Astrocyte (in vitro differentiated cells and primary cell): Measurements from ENCODE around the gene ADGRA1. TPM values are rescaled to one million over a fixed set of nuclear protein-coding genes. Genes with fewer than 3 reads are reported as not detected.

Source experiments
- DNase-seq: peaks from one replicate; pipeline ENCODE4 v3.0.0-alpha.2; 2010; ENCODE audit warnings: low read depth
- FAIRE-seq: peaks from 2 replicates; lab custom pipeline; 2011; peaks lifted over from hg19 to GRCh38; lab: Jason Lieb, UNC
- H2AFZ ChIP-seq: 2 replicates; pipeline ENCODE4 v1.6.0; 2012; ENCODE audit warnings: low read depth, low read length, inconsistent platforms
- H3K27ac ChIP-seq: 2 replicates; pipeline ENCODE4 v1.5.1; 2011; ENCODE audit warnings: low read depth, low read length, inconsistent platforms
- H3K27me3 ChIP-seq: 2 replicates; pipeline ENCODE4 v1.6.0; 2011; ENCODE audit warnings: low read length, inconsistent platforms; ENCODE audit not compliant: insufficient read depth
- H3K36me3 ChIP-seq: 2 replicates; pipeline ENCODE4 v1.5.1; 2011; ENCODE audit warnings: low read length, inconsistent platforms; ENCODE audit not compliant: insufficient read depth
- H3K4me1 ChIP-seq: 2 replicates; pipeline ENCODE4 v1.5.1; 2011; ENCODE audit warnings: low read length, inconsistent platforms; ENCODE audit not compliant: insufficient read depth
- H3K4me2 ChIP-seq: 2 replicates; pipeline ENCODE4 v1.6.0; 2012; ENCODE audit warnings: low read length, inconsistent platforms
- H3K4me3 ChIP-seq: 2 replicates; pipeline ENCODE4 v1.5.1; 2011; ENCODE audit warnings: low read depth, mild to moderate bottlenecking, low read length, inconsistent platforms; ENCODE audit not compliant: insufficient read depth
- H3K79me2 ChIP-seq: 2 replicates; pipeline ENCODE4 v1.6.0; 2012; ENCODE audit warnings: mild to moderate bottlenecking, low read length, inconsistent platforms; ENCODE audit not compliant: insufficient read depth
- H3K9ac ChIP-seq: 2 replicates; pipeline ENCODE4 v1.6.0; 2012; ENCODE audit warnings: mild to moderate bottlenecking, low read length, inconsistent platforms
- H3K9me3 ChIP-seq: 2 replicates; pipeline ENCODE4 v1.5.1; 2012; ENCODE audit warnings: low read depth, mild to moderate bottlenecking, low read length, inconsistent platforms; ENCODE audit not compliant: insufficient read depth
- H4K20me1 ChIP-seq: 2 replicates; pipeline ENCODE4 v1.6.0; 2012; ENCODE audit warnings: low read length, inconsistent platforms; ENCODE audit not compliant: insufficient read depth
- H3K27ac Mint-ChIP-seq: one replicate; pipeline ENCODE4 v1.8.0; 2021; ENCODE audit warnings: mild to moderate bottlenecking, mixed read lengths; ENCODE audit not compliant: unreplicated experiment
- H3K27me3 Mint-ChIP-seq: one replicate; pipeline ENCODE4 v1.8.0; 2021; ENCODE audit warnings: low read depth, mixed read lengths; ENCODE audit not compliant: unreplicated experiment
- H3K36me3 Mint-ChIP-seq: one replicate; pipeline ENCODE4 v1.8.0; 2021; ENCODE audit warnings: low read depth, mixed read lengths; ENCODE audit not compliant: unreplicated experiment
- H3K4me1 Mint-ChIP-seq: one replicate; pipeline ENCODE4 v1.8.0; 2021; ENCODE audit warnings: low read depth, mixed read lengths; ENCODE audit not compliant: unreplicated experiment
- H3K4me3 Mint-ChIP-seq: one replicate; pipeline ENCODE4 v1.8.0; 2021; ENCODE audit warnings: mild to moderate bottlenecking, moderate library complexity, mixed read lengths; ENCODE audit not compliant: unreplicated experiment
- H3K9me3 Mint-ChIP-seq: one replicate; pipeline ENCODE4 v1.8.0; 2021; ENCODE audit warnings: mild to moderate bottlenecking, mixed read lengths; ENCODE audit not compliant: unreplicated experiment
- EZH2 ChIP-seq: IDR thresholded peaks from 2 replicates; pipeline ENCODE4 v1.6.1; 2012; ENCODE audit warnings: mild to moderate bottlenecking, low read length, inconsistent platforms; ENCODE audit not compliant: insufficient read depth
- total RNA-seq: library from RNA; stranded (reverse); gene quantifications from 2 replicates; pipeline ENCODE4 v1.2.1, GENCODE V29; 2021
- TF ChIP-seq, protein P1 (sequence below): IDR thresholded peaks from 2 replicates; pipeline ENCODE4 v1.5.1; 2011; ENCODE audit warnings: low read depth, mild to moderate bottlenecking, inconsistent platforms, low read length, moderate library complexity; ENCODE audit not compliant: insufficient read depth

ADGRA1 gene
- total RNA-seq, 1 donor from 2014 or later = not detected

- no peaks in the 10 kb centered on the region for H3K4me1 Mint-ChIP-seq
- H3K4me1 ChIP-seq = no peaks in the 10 kb centered on the region
- H3K9ac ChIP-seq = no peak overlapping the region
- H3K79me2 ChIP-seq = no peaks in the 10 kb centered on the region
- no peaks in the 10 kb centered on the region for H3K36me3 Mint-ChIP-seq
- TF ChIP-seq, protein P1, sequence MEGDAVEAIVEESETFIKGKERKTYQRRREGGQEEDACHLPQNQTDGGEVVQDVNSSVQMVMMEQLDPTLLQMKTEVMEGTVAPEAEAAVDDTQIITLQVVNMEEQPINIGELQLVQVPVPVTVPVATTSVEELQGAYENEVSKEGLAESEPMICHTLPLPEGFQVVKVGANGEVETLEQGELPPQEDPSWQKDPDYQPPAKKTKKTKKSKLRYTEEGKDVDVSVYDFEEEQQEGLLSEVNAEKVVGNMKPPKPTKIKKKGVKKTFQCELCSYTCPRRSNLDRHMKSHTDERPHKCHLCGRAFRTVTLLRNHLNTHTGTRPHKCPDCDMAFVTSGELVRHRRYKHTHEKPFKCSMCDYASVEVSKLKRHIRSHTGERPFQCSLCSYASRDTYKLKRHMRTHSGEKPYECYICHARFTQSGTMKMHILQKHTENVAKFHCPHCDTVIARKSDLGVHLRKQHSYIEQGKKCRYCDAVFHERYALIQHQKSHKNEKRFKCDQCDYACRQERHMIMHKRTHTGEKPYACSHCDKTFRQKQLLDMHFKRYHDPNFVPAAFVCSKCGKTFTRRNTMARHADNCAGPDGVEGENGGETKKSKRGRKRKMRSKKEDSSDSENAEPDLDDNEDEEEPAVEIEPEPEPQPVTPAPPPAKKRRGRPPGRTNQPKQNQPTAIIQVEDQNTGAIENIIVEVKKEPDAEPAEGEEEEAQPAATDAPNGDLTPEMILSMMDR = no peak
- no peak for TF ChIP-seq EZH2
- H3K27ac Mint-ChIP-seq = no peak overlapping the region
- H3K4me2 ChIP-seq = no peak overlapping the region
- peaks cover 28% of the 10 kb centered on the region for H3K27me3 Mint-ChIP-seq
- no peaks in the 10 kb centered on the region for H3K36me3 ChIP-seq
- H3K4me3 ChIP-seq = no peak overlapping the region
- no peak for FAIRE-seq
- no peaks in the 10 kb centered on the region for H4K20me1 ChIP-seq
- DNase-seq = no peak
- H3K9me3 Mint-ChIP-seq = no peaks in the 10 kb centered on the region
- no peaks in the 10 kb centered on the region for H3K27me3 ChIP-seq
- H3K4me3 Mint-ChIP-seq = no peak overlapping the region
- H3K9me3 ChIP-seq = peaks cover 4% of the 10 kb centered on the region
- H2AFZ ChIP-seq = no peak overlapping the region
- no peak overlapping the region for H3K27ac ChIP-seq
Measured at GRCh38 chr10:133125901-133126300, 38.2 kb downstream of the ADGRA1 start.

GRCh38 chr10:133126431-133127290 is 38.9 kb downstream of the ADGRA1 start:
- H3K4me1 Mint-ChIP-seq = no peaks in the 10 kb centered on the region
- Histone ChIP-seq H3K4me1 (no peaks in the 10 kb centered on the region), H3K9ac (no peak overlapping the region), H2AFZ (no peak overlapping the region), H3K79me2 (no peaks in the 10 kb centered on the region), H3K9me3 (peaks cover 1% of the 10 kb centered on the region), H3K4me3 (no peak overlapping the region), H3K4me2 (no peak overlapping the region), H3K27ac (no peak overlapping the region), H3K27me3 (no peaks in the 10 kb centered on the region), H4K20me1 (no peaks in the 10 kb centered on the region), H3K36me3 (no peaks in the 10 kb centered on the region)
- no peak for DNase-seq
- H3K9me3 Mint-ChIP-seq = peaks cover 2% of the 10 kb centered on the region
- TF ChIP-seq, protein P1 = no peak
- no peaks in the 10 kb centered on the region for H3K36me3 Mint-ChIP-seq
- H3K27me3 Mint-ChIP-seq = peaks cover 33% of the 10 kb centered on the region
- H3K4me3 Mint-ChIP-seq = no peak overlapping the region
- FAIRE-seq = no peak
- H3K27ac Mint-ChIP-seq = no peak overlapping the region
